ENCODE results near the gene KCNMB2.

KCNMB2 gene

GRCh38 chr3:178762385-178762784 lies 226.1 kb downstream of the KCNMB2 start:
- DNase-seq = no peak

GRCh38 chr3:178765472-178765871 lies 229.2 kb downstream of the KCNMB2 start:
- no peak for DNase-seq

- no peak for DNase-seq
Observed at GRCh38 chr3:178767581-178767980, 231.3 kb downstream of the KCNMB2 start.

DNA sequence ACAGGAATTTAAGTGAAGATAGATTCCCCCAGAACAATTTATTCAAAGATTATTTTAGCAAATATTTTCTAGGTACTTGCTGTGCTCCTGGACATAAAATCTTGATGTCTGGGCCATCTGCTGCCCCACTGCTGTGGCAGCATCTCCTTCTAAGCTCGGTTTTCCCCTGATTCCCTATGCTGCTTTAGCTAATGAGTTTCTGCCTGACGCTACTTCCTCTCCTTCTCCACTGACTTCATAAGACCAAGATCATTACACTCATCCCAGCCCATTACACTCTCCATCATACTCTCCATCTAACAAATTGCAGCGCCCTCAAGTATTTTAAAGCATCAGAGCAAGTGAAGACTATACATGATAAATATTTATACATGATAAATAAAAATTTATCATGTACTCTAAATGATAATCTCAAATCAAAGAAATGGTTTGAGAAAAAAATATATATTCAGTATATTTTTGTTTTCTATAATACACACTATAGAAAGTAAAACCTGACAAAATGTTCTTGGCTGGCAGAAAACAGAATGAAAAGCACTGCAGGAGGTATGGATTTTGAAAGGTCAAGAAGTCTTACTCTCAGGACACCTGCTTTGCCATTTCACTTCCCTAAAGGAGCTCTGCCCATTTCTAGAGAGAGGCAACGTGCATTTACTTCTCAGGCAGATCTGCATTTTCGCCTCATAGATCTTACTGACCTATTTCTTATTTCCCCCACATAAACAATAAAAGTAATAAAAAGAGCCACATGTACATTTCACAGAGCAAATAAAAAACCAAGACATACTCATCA lies 232.0 kb downstream of the KCNMB2 start:
- DNase-seq = no peak

- no peak for DNase-seq
Observed at GRCh38 chr3:178771511-178771910, 235.3 kb downstream of the KCNMB2 start.

DNA sequence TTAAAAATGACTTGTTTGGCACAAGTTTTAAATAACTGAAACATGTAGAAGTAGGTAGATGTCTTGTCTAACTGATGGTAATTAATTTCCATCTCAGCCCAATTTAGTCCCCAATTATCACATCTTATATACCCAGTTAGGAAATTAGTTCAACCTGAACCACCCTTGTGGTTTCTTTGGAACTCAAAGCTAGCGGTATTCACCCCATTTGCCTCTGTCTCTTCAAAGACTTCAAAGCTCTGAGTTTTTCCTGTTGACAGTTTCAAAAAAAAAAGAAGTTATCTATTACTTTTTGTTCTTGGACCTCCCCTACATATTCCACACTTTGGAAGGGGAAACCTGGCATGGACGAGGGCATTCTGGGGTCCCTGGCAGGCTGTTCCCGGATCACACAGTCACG lies 236.5 kb downstream of the KCNMB2 start:
- DNase-seq = no peak

DNA sequence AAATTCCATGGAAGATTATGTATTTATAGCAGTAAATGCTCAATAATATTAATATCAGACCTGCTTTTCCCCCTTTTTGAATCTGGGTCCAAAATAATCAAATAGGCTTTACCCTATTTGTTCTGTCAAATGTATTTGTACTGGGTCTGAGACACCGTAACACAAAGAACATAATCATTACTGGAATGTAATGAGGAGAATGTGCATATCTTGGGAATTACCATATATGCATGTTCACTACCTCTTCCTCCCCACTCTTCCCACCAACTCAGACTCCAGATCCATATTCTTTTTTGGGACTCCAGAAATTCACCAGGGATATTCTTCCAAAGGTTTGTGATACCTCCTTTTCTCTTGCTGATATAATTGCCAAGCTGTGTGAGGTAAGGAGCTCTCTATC lies 237.1 kb downstream of the KCNMB2 start:
- no peak for DNase-seq

- peak; percentile 66 for DNase-seq
Observed at GRCh38 chr3:178777718-178778411, 241.6 kb downstream of the KCNMB2 start.

DNA sequence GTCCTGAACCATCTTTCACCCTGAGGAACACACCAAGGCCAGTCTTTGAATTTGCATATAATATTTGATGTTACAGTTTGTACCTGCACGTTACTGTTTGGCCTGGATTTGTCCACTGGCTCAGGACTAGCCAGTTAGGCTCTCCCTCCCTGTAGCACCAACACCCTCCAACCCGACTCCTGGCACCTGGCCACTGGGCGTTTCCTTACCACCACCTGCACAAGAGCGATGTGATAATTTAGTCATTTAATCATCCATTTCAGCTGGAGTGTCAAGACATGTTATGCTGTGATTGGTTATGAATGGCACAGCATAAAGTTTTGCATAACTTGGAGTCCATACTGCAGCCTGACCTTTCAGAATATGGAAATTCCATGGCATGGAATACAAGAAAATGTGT lies 242.4 kb downstream of the KCNMB2 start:
- peak; percentile 97 for DNase-seq

- DNase-seq = no peak
Observed at GRCh38 chr3:178785961-178786360, 249.7 kb downstream of the KCNMB2 start.

DNA sequence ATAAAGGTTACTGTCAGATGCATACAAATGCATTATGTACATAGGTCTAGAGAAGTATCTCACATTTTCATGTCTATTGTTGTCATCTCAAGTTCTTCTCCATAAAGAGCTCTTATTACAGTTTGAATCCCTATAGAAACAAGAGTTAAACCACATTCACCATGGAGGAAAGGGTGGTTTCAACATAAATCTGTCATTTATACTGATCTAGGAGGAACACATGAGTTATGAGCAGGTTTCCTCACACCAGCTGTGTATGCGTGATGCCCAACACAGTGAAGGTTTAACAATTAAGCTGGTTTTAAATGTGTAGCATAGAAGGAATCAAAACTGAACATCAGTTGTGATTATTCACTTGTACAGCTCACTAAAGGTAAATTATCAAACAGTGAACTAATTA lies 251.7 kb downstream of the KCNMB2 start:
- peak; percentile 23 for DNase-seq

DNA sequence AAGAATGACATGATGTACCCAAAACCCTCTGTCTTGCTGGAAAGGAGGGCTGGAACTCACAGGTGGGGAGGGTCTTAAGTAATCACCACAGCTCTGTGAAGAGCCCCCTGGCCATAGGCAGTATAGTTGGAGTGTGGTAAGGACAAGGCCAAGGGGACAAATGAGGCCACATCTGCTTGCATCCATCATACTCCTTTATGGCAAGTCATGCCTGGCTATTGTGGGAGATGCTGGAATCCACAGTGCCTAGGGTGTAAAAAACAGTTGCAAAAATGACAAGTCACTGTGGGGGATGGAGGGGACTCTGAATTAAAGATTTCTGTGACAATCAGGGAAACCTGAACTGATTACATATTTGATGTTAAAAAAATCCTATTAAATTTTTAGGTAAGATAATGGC lies 258.5 kb downstream of the KCNMB2 start:
- DNase-seq = no peak

GRCh38 chr3:178795349-178795748 lies 259.1 kb downstream of the KCNMB2 start:
- peak; percentile 27 for DNase-seq

DNA sequence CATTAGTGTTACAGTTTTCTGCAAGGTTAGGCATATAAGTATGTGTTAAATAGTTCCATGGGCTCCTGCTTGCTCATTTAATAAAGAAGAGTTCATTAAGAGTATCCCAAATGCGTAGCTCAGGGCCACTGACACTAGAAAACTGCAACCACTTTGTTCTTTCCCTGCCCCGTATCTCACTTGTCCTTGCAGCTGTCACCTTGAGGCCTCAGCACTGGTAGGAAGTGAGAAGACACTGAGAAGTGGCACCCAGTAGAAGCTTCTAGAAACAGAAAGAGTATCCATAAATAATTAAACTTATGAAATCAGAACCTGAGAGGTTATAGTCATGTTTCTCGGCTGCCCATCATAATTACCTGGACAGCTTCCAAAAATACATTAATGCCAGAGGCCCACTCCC lies 266.0 kb downstream of the KCNMB2 start:
- no peak for DNase-seq

- DNase-seq = peak; percentile 99
Observed at GRCh38 chr3:178802993-178803693, 266.9 kb downstream of the KCNMB2 start.

- no peak for DNase-seq
Observed at GRCh38 chr3:178804606-178805005, 268.4 kb downstream of the KCNMB2 start.

DNA sequence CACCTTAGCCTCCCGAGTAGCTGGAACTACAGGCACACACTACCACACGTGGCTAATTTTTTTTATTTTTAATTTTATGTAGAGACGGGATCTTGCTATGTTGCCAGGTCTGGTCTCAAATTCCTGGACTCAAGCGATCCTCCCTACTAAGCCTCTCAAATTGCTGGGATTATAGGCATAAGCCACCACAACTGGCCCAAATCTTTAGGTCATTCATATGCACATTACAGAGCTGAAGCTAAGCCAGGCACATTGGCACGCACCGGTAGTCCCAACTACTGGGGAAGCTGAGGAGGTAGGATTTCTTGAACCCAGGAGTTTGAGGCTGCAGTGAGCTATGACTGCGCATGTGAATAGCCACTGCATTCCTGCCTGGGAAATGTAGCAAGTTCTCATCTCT lies 269.5 kb downstream of the KCNMB2 start:
- DNase-seq = no peak

- no peak for DNase-seq
Observed at GRCh38 chr3:178806651-178807050, 270.4 kb downstream of the KCNMB2 start.

GRCh38 chr3:178807694-178808093 lies 271.5 kb downstream of the KCNMB2 start:
- no peak for DNase-seq

DNA sequence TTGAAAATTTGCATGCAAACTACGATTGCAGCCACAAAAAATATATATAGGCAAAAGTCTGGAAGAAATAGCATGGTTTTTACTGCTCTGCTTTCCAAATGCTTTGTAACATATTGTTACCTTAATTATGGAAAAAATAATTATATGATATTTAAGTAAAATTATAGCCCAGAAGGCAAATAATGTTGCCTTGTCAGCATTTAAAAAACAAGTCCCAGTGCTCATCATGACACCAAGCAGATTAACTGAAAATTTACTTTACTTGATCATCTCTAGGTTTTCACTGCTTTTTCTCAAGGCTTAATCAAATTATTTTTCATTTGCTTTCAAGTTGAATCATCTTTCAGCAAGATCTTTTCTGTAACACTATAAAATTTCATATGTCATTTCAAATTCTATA lies 272.5 kb downstream of the KCNMB2 start:
- peak; percentile 61 for DNase-seq

- DNase-seq = peak; percentile 94
Observed at GRCh38 chr3:178810181-178810580, 273.9 kb downstream of the KCNMB2 start.

DNA sequence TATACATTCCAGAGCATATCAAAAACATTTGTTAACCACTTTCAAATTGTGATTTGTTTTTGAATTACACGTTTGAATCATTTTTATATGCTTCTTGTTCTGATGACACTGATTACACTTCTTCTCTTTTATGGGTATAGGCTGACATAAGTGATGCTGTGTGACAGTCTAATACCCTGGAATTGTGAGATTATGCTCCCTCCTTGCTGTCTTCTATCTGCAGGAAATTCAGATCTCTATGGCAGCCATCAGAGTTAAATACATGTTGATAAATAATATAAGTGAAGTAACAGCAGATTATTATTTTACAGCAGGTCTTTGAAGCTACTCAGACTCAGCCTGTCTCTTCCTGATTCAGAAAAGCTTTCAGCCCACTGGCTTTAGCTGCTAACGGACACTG lies 286.5 kb downstream of the KCNMB2 start:
- no peak for DNase-seq

- no peak for DNase-seq
Observed at GRCh38 chr3:178823150-178823549, 286.9 kb downstream of the KCNMB2 start.
